Muscle of back (tissue), 11 donors: ENCODE results near the gene TXNRD1. TPM values are rescaled to one million over a fixed set of nuclear protein-coding genes. Genes with fewer than 3 reads are reported as not detected.

Source experiments
- DNase-seq, 3 donors: peaks; one replicate each; pipeline versions ENCODE4 v3.0.0 to v3.0.0-alpha.2; 2013
- polyA plus RNA-seq, 10 donors: library from polyadenylated mRNA; unstranded; fragments of 120-200 nt; gene quantifications; one replicate each; pipeline ENCODE4 v1.2.1, GENCODE V29; 2013; ENCODE audit not compliant: insufficient read length in 10 of 10

Gene TXNRD1
- polyA plus RNA-seq, 10 donors = 31.4 to 46.6 (median 39.8) TPM

- no peak for DNase-seq
Observed at GRCh38 chr12:104297477-104298113, 82.0 kb downstream of the TXNRD1 start.

- DNase-seq = no peak
Observed at GRCh38 chr12:104299842-104300481, 84.4 kb downstream of the TXNRD1 start.

GRCh38 chr12:104303538-104304151 is 88.1 kb downstream of the TXNRD1 start, which contains the start of gene EID3:
Gene EID3, plus strand, starts transcription at chr12:104303739. Its CDS starts 196 bp downstream, at chr12:104303935.
- DNase-seq = peak; percentile 83 to 96 (median 91)

- peak in 1 of 3 donors; percentile 51 for DNase-seq
Observed at GRCh38 chr12:104304261-104305009, 88.9 kb downstream of the TXNRD1 start.

GRCh38 chr12:104305349-104305748 is 89.8 kb downstream of the TXNRD1 start:
- no peak for DNase-seq

- no peak for DNase-seq
Observed at GRCh38 chr12:104306376-104306775, 90.8 kb downstream of the TXNRD1 start.

- no peak for DNase-seq
Observed at GRCh38 chr12:104306943-104307654, 91.5 kb downstream of the TXNRD1 start.

GRCh38 chr12:104307655-104308000 is 92.0 kb downstream of the TXNRD1 start:
- DNase-seq = no peak

GRCh38 chr12:104309446-104309993 is 93.9 kb downstream of the TXNRD1 start:
- no peak for DNase-seq

- no peak for DNase-seq
Observed at GRCh38 chr12:104310751-104311633, 95.4 kb downstream of the TXNRD1 start.

GRCh38 chr12:104312202-104312601 is 96.6 kb downstream of the TXNRD1 start:
- no peak for DNase-seq

GRCh38 chr12:104312654-104313053 is 97.1 kb downstream of the TXNRD1 start:
- no peak for DNase-seq

GRCh38 chr12:104313568-104314241 is 98.1 kb downstream of the TXNRD1 start:
- no peak for DNase-seq

GRCh38 chr12:104314242-104314614 is 98.6 kb downstream of the TXNRD1 start:
- DNase-seq = no peak

- no peak for DNase-seq
Observed at GRCh38 chr12:104315326-104316224, 100.0 kb downstream of the TXNRD1 start.

GRCh38 chr12:104316936-104317335 is 101.4 kb downstream of the TXNRD1 start:
- no peak for DNase-seq

GRCh38 chr12:104317538-104318210 is 102.1 kb downstream of the TXNRD1 start:
- DNase-seq = no peak

GRCh38 chr12:104319028-104319427 is 103.4 kb downstream of the TXNRD1 start:
- DNase-seq = no peak
